ENCODE measurements around the gene ZNF236.

DNA sequence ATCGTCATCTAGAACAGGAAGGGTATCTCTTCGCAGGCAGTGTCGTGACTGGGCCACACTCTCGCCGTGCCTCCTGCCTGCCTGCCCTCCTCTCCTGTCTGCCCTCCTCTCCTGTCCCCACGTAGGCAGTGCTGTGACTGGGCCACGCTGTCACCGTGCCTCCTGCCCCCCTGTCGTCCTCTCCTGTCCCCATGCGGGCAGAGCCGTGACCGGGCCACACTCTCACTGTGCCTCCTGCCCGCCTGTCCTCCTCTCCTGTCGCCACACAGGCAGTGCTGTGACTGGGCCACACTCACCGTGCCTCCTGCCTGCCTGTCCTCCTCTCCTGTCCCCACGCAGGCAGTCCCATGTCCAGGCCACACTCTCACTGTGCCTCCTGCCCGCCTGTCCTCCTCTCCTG, 51.4 kb downstream of the ZNF236 start:
- TF ChIP-seq, protein P1, sequence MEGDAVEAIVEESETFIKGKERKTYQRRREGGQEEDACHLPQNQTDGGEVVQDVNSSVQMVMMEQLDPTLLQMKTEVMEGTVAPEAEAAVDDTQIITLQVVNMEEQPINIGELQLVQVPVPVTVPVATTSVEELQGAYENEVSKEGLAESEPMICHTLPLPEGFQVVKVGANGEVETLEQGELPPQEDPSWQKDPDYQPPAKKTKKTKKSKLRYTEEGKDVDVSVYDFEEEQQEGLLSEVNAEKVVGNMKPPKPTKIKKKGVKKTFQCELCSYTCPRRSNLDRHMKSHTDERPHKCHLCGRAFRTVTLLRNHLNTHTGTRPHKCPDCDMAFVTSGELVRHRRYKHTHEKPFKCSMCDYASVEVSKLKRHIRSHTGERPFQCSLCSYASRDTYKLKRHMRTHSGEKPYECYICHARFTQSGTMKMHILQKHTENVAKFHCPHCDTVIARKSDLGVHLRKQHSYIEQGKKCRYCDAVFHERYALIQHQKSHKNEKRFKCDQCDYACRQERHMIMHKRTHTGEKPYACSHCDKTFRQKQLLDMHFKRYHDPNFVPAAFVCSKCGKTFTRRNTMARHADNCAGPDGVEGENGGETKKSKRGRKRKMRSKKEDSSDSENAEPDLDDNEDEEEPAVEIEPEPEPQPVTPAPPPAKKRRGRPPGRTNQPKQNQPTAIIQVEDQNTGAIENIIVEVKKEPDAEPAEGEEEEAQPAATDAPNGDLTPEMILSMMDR (IDR thresholded peaks at IDR 0.05): no peak
- TF ChIP-seq EZH2phosphoT487 (IDR thresholded peaks at IDR 0.05): no peak

Measured in neural progenitor cell (in vitro differentiated cells).